GM19193 (cell line): ENCODE results near the gene TNKS1BP1.

Experiments
- POLR2A ChIP-seq: IDR thresholded peaks from 4 replicates; pipeline ENCODE4 v1.6.1; 2011; ENCODE audit not compliant: insufficient read depth, insufficient read length; ENCODE audit errors: extremely low read depth

Gene TNKS1BP1

DNA sequence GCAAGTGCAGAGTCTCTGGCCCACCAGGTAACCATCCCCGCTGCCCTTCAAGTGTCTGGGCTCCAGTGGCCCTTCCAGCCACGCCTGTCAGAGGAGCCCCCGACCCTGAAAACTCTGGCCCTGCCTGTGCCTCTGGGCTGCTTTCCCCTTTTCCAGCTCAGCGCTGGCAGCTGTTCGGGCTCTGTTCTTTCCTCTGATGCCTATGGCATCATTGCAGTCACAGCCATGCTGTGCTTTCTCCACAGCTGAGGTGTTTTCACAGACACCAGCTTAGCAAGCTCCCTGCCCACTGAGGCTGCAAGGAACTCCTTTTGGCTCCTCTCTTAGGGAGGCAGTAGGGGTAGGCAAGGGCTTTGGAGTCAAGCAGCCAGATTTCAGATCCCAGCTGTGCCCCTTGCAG is 34.6 kb upstream of the TNKS1BP1 start:
- TF ChIP-seq POLR2A, result no peak

DNA sequence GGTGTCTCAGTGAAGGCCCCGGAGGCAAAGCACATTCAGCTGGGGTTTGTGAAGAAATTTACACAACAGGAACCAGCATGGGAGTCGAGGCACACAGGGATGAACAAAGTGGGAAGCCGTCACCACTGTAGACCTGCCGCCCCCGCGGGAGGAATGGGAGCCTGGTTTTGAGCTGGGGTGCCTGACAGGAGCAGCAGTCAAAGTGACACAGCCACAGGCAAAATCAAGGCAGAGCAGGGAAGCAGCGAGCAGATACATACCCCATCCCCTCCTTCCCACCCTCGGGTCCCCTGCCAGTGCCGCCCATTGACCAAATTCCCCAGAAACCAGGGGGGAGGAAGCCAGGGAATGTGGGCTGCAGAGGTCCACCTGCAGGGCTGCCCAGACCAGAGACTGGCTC is 34.2 kb upstream of the TNKS1BP1 start:
- TF ChIP-seq POLR2A, result no peak

DNA sequence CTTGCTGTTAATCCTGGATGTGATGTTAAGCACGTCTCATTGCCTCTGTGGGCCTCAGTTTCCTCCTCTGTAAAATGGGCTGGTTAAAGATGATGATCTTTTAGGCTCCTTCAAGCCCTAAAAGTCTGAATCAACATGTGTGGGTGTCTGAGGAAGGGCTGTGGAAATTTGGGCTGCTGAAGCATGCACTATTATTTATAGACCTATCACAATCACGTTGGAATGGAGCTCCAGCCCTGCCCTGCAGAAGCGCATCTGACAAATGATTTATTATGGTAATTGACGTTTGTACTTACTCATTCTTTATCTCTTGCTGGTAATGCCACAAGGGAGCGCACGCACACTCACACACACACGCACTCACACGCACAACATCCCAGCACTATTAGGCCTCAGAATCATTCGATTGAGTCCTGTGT is 33.8 kb upstream of the TNKS1BP1 start:
- no peak for TF ChIP-seq POLR2A

DNA sequence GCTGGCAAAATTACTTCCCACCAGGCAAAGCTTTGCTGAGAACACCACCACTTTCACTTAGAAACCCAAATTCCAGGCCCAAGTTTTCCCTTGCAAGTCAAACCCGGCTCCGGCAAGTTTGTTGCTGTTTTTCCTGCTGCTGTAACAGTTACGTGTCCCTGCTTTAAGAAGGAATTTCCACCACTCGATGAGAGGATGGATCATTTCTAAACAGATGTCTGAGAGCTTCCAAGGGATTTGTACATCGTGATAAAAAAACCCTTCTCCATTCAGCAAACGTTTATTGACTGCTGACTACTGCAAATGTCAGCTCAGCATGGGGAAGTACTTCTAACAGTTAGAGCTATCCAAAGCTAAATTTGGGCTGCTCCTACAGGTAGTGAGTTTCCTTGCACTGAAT is 33.1 kb upstream of the TNKS1BP1 start:
- no peak for TF ChIP-seq POLR2A

DNA sequence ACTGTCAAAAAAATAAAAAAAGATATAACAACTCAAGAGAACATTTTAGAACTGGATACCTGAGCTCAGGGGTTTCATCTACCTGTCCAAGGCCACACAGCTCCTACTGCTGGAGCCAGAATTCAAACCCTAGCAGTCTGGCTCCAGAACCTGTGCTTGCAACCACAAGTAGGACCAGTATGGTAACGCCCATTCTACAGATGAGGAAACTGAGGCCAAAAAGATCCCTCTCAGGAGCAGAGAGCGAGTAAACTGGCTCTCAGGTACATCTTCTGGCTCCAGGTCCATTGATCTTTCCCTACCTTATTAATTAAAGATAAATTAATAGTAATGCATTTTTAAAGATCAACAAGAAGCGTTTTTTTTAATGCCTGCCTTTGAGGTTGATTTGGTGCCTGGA is 32.6 kb upstream of the TNKS1BP1 start:
- TF ChIP-seq POLR2A, result no peak

DNA sequence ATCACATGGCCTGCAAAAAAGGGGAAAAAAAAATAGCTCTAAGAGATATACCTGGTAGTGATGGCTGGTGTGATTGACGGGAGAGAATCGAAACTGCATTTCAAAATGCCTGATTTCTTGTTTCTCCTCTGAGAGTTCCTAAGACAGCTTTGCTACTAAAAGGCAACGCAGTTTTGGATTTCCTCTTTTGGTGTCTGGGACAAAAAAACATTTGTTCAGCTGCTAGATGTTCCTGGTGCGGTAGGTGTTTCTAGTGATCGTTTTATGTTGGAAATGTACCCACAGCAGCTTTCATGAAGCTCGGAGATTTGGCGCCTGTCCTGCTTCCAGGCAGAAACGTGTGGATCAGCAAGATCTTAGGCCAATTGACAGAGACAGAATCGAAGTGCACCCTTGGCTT is 31.5 kb upstream of the TNKS1BP1 start:
- TF ChIP-seq POLR2A, result no peak

DNA sequence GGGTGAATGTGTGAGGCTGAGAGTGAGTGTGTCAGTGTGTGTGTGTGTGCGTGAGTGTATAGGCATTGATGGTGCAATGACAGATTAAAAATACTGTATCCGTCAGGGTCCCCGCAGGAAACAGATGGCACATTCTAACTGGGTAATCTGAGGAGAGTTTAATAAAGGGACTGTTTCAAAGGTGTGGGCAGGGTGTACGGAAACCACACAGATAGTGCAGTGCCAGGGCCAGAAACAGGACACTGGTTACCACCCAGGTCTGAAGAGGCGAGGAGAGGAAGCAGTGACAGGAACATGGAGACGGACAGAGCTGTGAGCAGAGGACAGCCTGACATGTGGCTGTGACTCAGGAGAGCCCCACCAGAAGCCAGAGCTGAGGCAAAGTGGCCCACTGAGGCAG is 29.9 kb upstream of the TNKS1BP1 start:
- no peak for TF ChIP-seq POLR2A

DNA sequence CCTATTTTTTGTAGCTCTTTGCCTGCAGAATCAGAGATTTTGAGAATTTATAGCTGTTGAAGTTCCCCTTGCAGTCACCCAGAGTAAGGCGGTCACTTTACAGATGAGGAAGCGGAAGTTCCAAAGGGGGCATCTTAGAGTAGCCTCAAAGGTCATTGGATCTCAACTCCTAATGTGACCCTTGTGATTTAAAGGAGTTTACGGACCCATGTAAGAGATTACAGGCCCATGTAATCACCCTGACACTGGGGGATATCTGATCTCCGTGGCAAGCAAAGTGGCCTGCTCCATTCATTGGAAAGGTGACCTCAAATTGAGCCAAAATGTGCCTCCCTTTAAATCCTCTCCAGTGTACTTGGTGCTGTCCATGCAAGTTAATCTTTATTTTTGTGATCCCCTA is 29.1 kb upstream of the TNKS1BP1 start:
- TF ChIP-seq POLR2A, result no peak

DNA sequence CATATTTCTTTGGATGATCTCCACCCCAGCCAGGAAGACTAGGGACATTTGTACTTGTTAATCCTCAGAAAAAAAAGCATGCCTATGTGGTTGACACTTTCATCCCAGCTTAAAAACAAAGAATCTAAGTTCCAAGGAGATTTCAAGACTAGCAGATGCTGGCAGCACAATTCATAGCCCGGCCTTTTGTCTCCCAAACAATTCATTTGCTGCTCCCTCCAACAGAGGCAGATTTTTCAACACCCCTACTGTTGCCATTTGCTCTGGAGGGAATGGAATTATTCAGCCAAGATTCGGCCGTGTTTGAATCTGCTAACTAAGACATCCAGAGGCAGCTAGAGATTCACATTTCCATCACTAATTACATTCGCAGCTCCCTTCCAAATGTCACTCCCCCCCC is 28.7 kb upstream of the TNKS1BP1 start:
- no peak for TF ChIP-seq POLR2A

DNA sequence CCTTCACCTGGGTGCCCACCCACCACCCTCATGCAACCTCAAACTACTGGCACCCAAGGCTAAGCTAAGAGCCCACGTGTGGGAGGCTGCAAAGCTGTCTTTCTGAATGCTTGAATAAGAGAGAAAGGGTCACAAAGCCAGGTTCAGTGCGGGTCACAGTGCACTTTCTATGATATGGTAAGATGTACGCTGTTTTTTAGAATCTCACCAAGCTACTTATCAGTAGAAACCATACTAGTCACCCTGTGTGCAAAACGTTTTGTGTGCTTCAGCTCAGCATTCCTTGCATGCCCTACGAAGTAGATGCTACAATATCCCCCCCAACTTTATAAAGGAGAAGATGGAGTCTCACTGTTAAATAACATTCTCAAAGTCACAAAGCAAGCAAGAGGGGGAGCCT is 28.3 kb upstream of the TNKS1BP1 start:
- TF ChIP-seq POLR2A, result no peak

DNA sequence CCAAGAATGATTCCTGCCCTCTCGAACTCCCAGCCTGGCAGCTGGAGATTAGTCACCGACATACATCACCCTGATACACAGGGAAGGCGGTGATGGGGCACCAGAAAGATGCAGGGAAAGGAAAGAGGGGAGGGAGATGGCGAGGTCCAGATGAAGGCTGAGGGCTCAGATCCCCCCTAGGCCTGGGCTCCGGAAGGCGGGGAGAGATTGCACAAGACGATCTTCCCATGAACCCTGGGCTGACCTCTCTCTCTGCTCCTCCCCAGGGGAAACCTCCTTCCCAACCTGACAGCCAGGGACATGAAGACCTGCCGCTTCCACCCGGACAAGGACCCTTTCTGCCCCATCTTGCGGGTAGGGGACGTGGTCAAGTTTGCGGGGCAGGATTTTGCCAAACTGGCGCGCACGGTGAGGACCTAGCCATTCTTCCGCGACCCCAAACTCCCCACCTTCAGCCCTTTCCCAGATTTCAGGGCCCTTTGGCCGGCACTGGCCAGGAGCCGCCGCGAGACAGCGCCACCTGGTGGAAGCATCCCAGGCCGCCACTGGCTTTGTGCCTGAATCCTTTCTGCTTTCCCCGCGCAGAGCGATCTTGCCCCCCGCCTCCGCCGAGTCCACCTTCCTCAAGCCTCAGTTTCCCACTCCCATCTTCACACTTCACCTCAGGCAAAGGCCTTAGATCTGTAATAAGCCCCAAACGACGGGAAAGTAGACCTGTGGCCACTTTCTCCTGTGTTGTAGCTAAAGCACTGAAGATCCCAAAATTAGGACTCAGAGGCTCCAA is 24.9 kb upstream of the TNKS1BP1 start:
- TF ChIP-seq POLR2A, result no peak

DNA sequence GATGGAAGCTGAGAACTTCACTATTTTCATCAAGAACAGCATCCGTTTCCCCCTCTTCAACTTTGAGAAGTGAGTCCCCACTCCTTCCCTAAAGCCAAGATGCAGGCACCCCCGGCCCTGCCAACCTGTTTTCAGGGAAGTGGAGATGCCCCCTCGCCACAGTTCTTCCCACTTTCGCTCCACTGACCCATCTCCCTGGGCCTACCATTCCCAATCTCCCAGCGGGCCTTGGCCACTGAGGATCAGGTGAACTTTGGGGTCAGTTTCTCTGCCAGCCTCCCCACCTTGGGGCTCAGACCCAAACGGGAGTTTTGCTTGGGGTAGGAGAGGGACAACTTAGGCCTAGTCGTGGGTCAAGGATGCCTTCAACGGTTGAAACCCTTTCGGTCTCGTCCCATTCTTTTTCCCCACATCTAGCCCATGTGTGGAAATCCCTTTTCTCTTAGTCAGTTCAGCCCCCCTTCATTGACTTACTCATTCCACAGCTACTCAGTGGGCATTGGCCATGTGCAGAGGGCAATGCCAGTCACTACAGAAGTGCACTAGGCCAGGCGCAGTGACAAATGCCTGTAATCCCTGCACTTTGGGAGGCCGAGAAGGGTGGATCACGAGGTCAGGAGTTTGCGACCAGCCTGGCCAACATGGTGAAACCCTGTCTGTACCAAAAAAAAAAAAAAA is 24.0 kb upstream of the TNKS1BP1 start:
- no peak for TF ChIP-seq POLR2A

DNA sequence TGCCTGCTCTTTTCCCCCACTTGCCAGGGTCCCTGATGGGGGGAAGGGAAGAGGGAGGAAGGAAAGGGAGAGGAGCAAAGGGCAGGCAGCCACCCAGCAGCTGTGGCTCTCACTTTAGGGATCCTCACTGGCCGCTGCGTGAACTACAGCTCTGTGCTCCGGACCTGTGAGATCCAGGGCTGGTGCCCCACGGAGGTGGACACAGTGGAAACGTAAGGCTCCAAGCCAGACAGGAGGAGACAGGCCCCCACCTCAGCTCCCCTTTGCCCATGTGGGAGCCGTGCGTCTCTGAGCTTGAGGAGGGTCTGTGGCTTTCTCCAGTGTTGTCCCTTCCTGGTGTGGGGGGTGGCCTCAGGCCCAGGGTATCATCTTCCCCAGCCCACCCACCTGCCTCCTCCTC is 23.3 kb upstream of the TNKS1BP1 start:
- TF ChIP-seq POLR2A, result no peak

DNA sequence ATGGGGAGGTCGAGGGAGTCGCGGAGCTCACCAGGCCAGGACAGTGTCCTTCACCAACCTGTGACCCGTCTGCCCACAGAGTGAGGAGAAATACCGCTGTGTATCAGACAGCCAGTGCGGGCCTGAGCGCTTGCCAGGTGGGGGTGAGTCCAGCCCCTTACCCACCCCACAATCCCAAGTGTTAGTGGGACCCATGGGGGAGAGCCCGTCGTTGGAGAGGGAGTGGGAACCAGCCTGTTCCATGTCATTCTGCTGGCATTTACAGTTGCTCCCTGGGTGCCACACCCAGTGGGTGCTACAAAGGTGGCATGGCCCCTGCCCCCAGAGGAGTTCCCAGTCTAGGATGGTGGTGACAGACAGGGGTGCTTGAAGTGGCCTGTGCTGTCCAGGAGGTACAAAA is 22.6 kb upstream of the TNKS1BP1 start:
- no peak for TF ChIP-seq POLR2A

DNA sequence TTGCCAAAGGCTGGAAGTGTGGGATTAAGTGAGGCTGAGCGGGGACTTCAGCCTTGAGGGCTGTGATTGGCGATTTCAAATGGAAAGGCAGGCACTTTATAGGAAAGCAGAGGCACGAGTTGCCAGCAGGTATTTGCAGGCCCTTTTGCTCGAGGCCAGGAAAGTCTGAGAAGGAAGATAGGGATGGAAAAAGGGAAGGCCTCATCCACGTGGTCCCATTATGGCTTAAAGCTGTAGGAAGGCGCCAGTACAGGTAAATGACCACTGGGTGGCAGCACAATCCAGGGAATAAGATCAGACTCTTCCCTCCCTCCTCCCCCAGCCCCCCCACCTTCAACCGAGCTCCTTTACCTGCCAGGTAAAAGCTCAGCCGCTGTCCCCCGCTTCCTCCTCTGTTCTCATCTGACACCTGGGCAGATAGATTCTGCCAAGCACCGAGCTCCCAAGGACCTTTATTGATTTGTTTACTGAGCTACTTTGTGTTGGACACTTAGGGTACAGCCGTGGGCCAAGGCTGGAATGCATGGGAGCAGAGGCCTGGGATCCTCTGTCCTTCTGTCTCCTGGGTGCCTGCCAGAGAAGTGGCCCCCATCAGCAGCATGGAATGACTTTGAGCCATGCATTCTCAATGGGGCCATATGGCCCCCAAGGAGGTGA is 20.9 kb upstream of the TNKS1BP1 start:
- TF ChIP-seq POLR2A, result no peak

DNA sequence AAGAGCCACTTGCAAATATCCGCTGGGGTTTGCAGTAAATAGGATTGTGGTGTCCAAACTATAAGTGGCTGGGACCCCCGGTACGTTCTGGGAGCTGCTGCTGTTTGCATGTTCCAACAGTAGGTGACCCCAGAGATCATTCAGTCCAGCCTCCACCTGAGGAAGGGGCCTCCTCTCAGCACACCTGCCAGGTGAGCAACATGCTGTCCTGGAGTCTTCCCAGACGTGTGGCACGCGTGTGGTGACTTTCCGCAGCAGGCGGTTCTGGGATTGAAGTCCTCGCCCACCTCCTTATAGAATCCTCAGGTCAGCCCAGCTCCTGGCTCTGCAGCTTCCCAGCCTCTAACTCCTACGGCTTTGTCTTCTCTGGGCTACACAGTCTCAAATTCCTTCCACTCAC is 20.1 kb upstream of the TNKS1BP1 start:
- no peak for TF ChIP-seq POLR2A
